GF-D8 (cell line): ENCODE results near the gene FA2H.

Source experiments
- DNase-seq: peaks from one replicate; lab custom pipeline; 2025; lab: John Stamatoyannopoulos, UW

Gene FA2H

GRCh38 chr16:74743668-74744299, 30.8 kb downstream of the FA2H start:
- no peak for DNase-seq

GRCh38 chr16:74743045-74743667, 31.5 kb downstream of the FA2H start:
- no peak for DNase-seq

- DNase-seq: no peak
Observed at GRCh38 chr16:74742051-74742481, 32.6 kb downstream of the FA2H start.

- no peak for DNase-seq
Observed at GRCh38 chr16:74740795-74741304, 33.8 kb downstream of the FA2H start.

GRCh38 chr16:74739275-74739674, 35.3 kb downstream of the FA2H start:
- DNase-seq: no peak

GRCh38 chr16:74738816-74739215, 35.8 kb downstream of the FA2H start:
- no peak for DNase-seq

GRCh38 chr16:74738113-74738541, 36.5 kb downstream of the FA2H start:
- DNase-seq: no peak

GRCh38 chr16:74737521-74737920, 37.1 kb downstream of the FA2H start:
- no peak for DNase-seq

- no peak for DNase-seq
Observed at GRCh38 chr16:74736531-74737157, 38.0 kb downstream of the FA2H start.

GRCh38 chr16:74735554-74735953, 39.1 kb downstream of the FA2H start:
- DNase-seq: no peak

GRCh38 chr16:74735162-74735452, 39.5 kb downstream of the FA2H start:
- DNase-seq: no peak

GRCh38 chr16:74734361-74735161, 40.1 kb downstream of the FA2H start:
- DNase-seq: no peak

GRCh38 chr16:74732707-74733350, 41.8 kb downstream of the FA2H start:
- DNase-seq: no peak

GRCh38 chr16:74731853-74732477, 42.7 kb downstream of the FA2H start:
- no peak for DNase-seq

- no peak for DNase-seq
Observed at GRCh38 chr16:74729783-74730683, 44.6 kb downstream of the FA2H start.

GRCh38 chr16:74727903-74728302, 46.7 kb downstream of the FA2H start:
- no peak for DNase-seq

- no peak for DNase-seq
Observed at GRCh38 chr16:74726716-74727115, 47.9 kb downstream of the FA2H start.

GRCh38 chr16:74725651-74726455, 48.8 kb downstream of the FA2H start:
- no peak for DNase-seq

GRCh38 chr16:74724820-74725549, 49.6 kb downstream of the FA2H start:
- DNase-seq: no peak
